Stimulated activated CD8-positive, alpha-beta memory T cell treated with anti-CD3 and anti-CD28 coated beads, Interleukin-4, amount 100 ng/mL, for 24 hours (primary cell): ENCODE measurements around the gene SLIT3.

Experiments used
- DNase-seq: peaks from one replicate; pipeline ENCODE4 v3.0.0-alpha.2; 2020; ENCODE audit warnings: low read depth

SLIT3 gene

DNA sequence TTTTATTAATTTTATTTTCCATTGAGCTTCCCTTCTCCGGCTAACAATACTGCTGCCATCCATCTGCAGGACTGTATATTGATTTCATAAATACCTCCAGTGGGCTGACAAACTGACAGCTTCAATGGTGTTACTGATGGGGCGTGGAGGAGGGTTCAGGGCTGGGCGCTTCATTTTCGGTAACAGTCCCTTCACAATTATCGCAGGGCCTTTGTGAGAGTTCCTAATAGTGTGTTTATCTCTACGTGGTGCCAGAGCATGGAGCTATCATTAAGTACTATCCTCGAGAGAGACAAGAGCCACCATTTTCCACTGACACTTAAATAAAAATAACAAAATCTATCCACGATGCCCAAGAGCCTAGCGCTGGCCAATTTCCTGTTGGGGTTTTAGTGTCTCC lies 414.8 kb downstream of the SLIT3 start:
- DNase-seq = no peak

DNA sequence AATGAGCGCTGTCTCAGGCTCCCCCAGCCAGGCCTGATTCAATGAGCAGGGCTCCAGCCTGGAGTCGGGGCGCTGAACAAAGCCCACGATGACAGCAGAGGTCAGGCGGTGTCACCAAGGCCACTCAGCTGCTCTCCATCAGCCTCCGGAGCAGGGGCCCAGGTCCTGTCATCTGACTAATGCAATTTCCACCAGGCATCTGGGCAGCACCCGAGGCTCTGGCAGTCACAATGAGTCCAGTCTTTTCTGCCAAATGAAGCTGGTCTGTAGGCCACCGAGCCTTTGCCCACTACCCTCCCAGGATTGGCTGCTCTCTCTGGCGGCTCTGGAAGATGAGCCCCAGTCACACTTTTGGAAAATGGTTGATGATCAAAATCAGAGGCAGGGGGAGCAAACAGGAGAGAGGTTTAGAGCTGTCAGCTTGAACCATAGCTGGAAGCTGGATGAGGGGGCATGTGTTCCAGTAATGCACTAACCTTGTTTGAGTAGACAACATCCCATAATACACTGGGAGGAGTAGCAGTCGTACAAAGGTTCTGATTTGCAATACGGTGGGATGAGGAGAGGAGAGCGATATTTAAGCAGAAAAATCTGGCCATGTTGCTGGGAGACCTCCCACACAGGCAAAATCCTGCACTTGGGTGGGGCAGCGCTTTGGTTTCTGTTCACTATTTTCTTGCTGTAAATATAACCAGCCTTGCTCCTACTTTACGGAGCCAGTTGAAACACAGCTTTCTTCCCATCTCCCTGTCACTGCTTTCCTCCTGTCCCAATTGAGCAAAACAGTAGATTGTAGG lies 415.4 kb downstream of the SLIT3 start:
- DNase-seq = no peak

DNA sequence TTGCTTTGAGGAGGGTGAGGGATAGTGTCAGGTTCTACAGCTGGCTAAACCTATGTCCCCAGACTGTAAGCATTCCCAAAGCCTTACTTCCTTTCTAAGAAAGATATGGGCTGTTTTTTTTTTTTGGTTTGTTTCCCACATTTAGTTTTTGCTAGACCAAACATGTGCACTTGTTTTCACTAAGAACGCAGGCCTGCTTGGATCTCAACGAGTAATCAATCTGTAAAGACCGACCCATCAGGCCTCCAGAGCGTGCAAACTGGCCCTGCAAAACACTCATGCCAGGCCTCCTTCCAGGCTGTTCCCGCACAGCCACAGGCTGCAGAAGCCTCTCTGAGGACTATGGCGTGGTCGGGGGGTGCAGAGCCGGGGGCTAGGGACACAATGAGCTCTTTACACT lies 416.9 kb downstream of the SLIT3 start:
- DNase-seq = no peak

DNA sequence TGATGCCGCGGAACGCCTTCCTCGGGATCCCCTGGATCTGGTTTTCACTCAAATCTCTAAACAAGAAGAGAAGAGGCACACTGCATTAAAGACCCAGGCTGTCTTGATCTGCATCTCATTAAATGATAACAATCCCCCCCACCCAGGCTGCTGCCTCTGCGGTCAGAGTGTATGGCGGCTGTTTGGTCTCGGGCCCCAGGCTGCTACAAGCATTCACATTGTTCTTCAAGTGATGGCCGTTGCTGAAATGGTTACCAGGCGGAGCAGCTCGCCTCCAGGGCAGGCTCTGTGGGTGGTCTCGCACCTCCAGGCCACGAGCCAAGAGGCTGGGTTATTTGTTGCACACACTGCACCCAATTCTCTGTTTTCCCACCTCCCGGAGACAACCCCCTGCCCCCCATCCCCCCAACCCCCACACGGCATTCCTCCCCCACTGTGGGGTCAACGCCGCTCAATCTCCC lies 417.6 kb downstream of the SLIT3 start:
- no peak for DNase-seq

DNA sequence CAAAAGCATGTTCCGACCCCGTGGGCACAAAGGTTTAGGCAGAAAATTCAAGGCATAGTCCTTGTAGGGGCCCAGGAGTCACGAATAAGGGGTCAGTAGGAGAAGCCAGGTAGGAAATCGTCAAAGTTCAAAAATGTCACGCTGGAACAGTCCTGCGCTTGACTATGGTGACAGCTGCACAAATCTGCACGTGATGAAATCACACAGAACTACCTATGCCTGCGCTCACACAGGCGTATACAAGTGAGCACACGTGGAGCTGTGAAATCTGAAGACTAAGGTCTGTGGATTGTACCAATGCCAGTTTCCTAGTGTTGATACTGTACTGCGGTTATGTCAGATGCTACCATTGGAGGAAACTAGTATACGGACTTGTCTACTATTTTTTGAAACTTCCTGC lies 418.7 kb downstream of the SLIT3 start:
- DNase-seq = no peak

DNA sequence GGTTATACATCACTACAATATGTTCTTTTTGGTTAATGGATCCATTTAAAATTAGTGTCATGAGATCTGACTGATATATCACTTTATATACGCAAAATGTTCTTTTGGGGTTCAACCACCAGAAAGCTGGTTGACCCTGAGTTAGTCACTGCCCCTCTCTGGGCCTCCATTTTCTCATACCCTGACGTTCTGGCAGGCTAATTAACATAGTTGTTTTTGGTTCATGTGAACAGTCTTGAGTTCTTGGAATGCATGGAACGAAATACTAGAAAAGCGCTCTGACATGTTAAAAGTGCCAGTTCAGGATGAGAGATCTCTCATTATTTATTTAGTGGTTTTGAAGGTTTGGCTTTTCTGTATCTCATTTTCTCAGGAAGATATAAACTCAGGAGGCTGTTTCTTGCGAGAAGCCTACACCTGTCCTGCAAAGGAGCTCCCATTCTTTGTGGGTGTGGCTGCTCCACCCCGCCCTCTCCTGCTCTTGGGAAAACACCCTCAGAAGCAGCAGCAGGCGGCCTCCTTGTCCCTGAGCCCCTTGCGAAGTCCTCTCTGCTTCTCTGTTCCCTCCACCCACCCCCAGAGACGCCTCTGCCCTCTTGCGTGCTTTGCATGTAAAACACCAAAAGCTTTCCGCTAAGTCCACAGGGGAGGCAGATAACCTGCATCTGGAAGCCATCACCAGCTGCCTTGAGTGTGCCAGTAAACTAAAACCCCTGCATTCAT lies 419.4 kb downstream of the SLIT3 start:
- no peak for DNase-seq

DNA sequence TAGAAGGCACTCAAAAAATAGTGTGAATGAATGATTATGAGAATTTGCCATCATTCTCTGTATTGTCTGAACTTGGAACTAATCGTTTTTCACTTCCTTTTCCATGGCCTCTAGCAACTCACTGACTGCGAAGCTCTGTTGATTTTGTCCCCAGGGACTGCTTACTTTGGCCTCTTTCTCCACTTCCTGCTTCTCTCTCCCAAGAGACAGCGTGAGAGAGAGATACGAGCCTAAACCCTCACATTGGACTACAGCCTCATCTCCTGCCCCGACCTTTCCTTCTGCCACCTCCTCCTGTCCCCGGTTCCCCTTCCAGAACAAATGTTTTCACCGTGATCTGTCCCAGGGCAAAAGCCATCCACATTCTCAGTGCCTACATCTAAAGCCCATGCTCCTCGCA lies 421.0 kb downstream of the SLIT3 start:
- DNase-seq = no peak

DNA sequence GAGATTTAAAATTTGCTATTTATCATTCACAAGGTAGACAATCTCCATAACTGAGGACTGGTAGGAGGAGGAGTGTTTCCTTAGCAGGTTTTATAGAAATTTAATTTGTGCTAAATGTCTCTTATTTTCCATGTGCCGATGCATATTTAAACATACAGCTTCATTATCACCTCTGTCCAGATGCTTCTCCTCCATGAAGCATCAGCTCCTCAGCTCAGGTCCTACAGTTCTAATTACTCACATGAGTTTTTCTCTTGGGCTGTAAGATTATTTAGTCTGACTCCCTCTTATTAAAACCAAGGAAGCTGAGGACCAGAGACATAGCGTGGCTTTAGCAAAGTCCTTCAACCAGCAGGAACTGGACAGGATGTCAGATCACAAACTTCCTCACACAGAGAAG lies 421.6 kb downstream of the SLIT3 start:
- DNase-seq = no peak

DNA sequence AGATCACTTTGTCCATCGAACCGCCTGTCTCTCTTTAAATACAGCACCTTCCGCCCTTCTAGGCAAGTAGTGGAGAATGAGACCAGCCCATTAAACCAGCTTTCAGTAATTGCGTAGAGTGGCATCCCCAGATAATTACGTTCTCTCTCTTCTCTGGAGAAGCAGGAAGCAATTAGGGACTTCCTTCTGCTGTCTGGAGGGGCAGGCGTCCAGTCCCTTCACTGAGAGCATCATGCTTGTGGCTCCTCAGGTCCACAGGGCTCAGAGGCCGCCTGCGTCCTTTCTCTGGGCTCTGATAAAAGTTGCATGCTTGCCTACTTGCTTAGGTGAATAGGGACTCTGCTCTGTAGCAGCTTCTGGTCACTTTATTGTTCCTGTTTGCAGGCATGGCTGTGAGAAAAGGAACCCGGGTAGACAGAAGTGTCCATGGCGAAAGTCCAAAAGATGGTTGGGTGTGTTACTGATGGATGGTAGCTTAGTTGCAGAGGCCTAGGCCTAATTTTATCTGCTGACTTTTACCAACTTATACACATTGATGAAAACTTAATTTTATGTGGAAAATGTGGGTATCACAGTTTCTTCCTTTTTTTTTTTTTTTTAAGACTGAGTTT lies 422.7 kb downstream of the SLIT3 start:
- DNase-seq = no peak

DNA sequence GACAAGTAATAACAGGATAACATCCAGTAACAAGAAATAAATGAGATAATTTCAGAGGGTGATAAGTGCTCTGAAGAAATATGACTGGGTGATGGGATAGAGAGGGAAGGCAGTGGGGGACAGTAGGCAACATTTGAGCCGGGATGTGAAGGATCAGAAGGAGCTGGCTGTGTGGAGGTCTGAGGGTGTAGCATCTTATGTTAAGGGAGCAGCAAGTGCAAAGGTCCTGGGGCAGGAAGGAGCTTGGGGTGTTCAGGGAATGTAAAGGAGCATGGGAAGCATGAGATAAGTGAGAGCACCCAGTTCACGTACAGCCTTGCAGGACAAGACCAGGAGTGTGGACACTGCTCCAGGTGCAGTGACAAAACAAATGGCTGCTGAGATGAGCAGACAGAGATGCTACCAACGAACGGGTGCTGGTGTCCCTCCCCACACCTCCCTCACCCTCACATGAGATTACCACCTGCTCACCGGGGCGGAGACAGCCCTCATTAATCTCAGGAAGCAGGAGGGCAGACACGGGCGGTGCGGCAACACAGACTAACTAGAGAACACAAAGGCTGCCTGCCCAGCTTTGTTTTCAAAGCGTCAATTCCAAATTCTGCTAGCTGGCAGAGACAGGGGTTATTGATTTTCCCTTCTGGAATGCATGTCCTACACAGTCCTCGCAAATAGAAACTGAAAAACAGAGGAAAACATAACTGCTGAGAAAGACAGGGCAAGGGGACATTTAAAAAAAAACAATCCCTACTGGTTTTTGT lies 423.6 kb downstream of the SLIT3 start:
- no peak for DNase-seq

DNA sequence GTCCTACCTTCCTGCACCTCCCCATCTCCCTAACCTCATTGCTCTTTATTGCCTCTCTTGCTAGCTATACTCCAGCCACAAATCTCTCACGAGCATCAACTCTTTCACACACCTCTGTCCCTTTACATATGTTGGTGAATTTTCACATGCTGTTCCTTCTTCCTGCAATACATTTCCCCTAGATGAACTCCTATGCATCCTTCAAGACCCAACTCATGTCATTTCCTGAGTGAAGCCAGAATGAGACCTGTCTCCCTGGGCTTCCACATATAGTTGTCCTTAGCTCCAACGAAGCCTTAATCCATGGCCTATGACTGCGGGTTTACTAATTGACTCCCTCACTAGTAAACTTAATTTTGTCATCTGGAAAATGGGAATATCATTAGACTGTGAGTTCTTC lies 424.5 kb downstream of the SLIT3 start:
- no peak for DNase-seq

DNA sequence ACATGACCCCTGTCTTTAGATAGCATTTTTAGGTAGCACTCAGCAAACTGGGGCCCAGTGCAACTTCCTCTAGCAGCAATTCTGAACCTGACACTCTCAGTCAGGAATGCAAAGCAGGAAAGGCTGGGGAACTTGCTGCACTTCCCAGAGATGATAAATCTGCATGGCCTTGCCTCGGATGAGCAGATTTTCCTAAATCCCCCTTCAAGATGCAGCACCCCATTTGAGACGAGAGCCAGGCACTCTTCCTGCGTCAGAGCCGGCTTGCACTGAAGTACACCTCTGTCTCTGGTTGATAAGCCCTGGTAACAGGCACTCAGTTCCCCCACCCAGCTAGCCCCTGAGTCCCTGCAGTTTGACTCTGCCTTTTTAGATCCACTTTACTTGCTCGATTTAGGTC lies 425.1 kb downstream of the SLIT3 start:
- DNase-seq = no peak

DNA sequence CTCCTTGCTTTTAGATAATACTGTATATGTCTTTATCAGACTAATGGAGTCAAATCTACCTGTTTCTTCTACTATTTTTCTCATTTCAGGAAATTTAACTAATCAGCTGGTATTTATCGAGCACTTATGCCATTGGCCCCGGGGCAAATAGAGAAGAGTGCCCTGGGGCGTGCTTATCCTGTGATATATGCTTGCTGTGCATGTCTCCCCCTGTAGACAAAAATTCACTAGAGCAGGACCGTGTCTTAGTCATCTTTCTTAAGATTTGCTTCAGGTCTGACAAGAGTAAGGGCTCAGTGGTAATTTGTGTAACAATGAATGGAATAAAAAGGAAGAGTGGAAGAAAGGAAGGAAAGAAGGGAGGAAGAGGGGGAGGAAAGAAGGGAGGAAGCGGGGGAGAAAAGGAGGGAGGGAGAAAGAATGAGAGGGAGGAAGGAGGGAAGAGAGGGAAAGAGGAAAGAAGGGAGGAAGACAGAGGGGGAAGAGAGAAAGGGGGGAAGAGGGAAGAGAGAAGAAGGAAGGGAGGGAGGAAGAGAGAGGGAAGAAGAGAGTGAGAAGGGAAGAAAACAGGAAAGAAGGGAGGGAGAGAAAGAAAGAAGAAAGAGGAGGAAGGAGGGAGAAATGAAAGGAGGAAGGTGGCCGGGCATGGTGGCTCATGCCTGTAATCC lies 426.1 kb downstream of the SLIT3 start:
- no peak for DNase-seq

DNA sequence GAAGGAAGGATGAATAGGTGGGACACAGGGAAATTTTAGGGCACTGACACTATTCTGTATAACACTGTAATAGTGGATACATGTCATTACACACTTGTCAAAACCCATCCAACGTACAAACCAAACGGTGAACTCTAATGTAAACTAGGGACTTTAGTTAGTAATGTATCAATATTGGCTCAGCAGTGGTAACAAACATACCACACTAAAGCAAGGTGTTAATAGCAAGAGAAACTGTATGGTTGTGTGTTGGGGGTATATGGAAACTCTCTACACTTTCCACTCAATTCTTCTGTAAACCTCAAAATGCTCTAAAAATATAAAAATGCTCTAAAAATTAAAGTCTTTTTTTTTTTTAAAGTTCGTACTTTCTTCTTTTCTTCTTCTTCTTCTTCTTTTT lies 428.7 kb downstream of the SLIT3 start:
- no peak for DNase-seq

DNA sequence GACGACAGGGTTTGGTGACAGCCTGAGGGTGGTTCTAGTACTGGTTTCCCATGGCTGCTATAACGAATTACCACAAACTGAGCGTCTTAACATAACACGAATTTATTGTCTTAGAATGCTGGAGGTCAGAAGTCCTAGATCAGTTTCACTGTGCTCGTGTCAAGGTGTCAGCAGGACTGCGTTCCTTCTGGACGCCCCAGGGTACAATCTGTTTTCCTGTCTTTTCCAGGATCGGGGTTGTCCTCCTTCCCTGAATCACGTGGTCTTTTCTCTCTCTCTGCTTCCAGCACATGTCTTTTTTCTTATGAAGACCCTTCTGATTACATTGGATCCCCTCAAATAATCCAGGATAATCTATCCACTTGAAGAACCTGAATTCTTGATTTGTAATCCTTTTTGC lies 430.0 kb downstream of the SLIT3 start:
- DNase-seq = no peak

DNA sequence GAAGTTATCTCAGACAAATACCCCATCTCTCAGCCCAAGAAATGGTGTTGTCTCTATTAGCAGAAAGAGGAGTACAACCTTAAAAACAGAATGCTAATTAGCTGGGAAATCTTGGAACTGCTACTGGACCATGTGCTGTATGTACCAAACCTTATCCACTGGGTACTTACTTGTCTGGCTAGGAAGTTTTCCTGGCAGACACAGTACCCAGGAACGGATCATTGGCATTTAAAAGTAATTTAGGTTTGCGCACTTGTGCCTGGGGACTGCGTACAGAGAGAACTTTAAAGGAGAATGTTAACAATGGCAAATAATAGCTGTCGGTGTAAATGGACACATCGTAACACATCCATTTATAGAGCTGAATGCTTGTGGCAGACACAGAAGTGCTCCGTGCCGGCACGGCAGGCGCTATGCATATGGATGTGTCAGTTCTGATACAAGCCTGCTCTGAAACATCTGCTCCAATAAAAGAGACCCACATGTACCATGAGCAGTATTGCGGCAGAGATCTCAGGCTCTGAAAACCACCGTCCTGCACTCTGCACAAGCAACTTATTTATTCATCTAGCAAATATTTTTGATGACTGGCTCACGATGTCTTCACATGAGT lies 431.2 kb downstream of the SLIT3 start:
- DNase-seq = no peak

DNA sequence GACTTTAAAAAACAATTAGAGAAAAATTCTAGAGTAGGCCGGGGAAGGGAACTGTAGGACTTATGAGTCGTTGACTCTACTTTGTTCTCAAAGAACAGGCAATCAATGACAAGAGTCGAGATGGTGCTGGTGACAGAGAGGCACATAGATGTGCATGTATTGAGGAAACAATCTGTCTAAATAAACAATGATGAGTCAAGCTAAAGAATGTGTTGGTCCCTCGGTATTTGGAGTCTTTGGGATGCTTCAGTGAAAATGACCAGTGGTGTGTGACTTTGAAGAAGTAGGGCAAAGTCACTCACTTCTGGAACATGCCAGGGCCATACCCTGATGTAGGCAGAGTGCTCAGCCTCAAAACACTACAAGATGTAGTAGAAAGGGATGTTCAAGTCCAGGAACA lies 433.7 kb downstream of the SLIT3 start:
- no peak for DNase-seq

DNA sequence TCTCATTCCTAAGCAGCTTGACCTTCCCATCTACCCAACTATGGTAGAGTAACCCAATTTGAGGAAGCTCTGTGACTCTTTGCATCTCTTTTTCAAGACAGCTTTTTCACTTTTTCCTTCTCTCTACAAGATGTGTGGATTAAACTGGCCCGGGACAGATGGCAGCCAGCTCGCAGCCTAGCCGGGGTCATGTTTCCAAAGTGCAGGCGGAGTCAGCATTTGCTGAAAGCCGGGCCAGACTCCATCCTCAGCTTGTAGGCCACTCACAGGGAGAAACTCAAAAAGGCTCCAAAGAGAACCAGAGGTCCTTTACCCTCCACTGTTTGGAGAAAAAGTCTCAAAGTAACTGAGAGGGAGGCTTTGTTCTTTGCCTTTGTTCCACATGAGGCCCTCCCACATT lies 435.0 kb downstream of the SLIT3 start:
- DNase-seq = no peak

DNA sequence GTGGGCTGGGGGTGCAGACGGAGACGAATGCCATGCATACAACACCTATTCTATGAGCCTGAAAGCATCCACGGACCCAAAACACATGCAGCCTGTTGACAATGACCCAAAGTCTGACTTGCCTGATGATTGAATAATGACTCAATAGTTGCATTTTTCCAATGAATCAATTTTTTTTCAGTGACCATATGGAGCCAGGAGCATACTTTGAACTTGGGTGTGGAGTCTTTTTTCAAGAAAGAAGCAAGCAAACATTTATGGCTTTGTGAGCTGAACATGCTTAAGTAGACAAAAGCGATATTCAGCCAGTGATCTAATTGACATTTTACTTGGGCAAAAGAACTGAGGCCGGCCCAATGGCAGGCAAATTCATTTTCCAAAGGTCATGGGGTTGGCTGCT lies 437.9 kb downstream of the SLIT3 start:
- DNase-seq = no peak

DNA sequence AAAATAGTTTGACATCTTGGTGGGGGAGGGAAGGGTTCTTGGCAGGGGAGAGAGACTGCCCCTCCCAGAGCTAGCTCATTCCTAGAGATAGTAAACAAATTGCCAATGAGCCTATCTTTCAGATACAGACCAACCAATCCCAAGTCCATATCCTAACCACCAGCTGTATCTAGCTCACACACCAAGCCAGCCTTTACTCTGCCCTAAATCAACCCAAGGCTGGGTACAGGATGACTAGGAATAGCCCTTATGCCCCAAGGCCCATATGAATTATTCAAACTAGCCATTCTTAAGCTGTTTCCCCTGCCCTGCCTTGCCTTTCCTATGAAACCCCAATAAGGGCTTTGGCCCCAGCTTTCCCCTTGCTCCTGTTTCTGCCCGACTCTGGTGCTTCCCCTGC lies 440.4 kb downstream of the SLIT3 start:
- DNase-seq = no peak

DNA sequence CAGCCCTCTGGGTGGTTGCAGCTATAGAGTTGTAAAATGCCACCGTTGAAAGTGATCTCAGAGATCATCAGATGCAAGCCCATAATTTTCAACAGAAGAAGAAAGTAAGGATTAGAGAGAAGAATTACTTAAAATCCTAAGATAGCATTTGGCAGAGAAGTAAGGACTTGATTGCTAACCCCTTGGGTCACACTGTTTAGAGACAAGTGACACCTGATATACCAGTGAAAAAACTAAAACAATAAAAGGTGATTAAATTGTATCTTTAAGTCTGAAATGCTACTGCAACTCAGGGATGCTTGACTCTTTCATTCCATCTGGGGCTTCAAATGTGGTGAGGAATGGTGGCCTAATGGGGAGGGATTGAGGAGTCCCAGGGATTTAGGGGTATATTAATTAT lies 440.9 kb downstream of the SLIT3 start:
- DNase-seq = no peak

DNA sequence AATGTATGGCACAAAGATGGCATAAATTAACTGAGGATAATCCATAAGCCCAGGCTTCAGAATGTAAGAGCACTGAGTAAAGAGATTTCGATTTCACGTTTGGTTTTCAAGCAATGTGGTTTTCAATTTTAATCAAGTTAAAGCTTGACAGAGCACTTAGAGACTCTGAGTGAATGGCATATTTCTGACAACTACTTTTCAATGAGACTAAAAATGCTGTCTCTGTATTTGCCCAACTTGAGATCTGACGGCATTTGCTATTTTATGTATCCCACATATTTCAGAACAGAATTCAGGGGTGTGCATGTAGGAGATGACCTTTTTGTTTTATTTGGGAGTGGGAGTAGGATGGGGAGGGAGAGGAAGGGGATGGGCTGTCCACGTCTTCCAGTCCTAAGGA lies 441.5 kb downstream of the SLIT3 start:
- no peak for DNase-seq
